HG03025 (cell line): ENCODE results near the gene FOXO1.
A peak's percentile ranks its signal among the peaks of the same experiment; 100 is the strongest.

Source experiments
- ATAC-seq: cut with Tn5 transposase; IDR thresholded peaks from one replicate; pipeline ENCODE4 v1.9.1; 2021; ENCODE audit warnings: mild to moderate bottlenecking, moderate library complexity; ENCODE audit not compliant: unreplicated experiment, low FRiP score

FOXO1 gene

GRCh38 chr13:40517486-40518480, 148.7 kb downstream of the FOXO1 start:
- ATAC-seq = peak; percentile 61

- ATAC-seq = no peak
These were observed 150.7 kb downstream of the FOXO1 start for GRCh38 chr13:40515702-40516101.

- ATAC-seq = no peak
These were observed 151.6 kb downstream of the FOXO1 start for GRCh38 chr13:40514802-40515201.

GRCh38 chr13:40509876-40510275, 156.6 kb downstream of the FOXO1 start:
- ATAC-seq = no peak

GRCh38 chr13:40508767-40509342, 157.6 kb downstream of the FOXO1 start:
- no peak for ATAC-seq

- no peak for ATAC-seq
These were observed 158.3 kb downstream of the FOXO1 start for GRCh38 chr13:40508127-40508526.

- ATAC-seq = no peak
These were observed 159.6 kb downstream of the FOXO1 start for GRCh38 chr13:40506592-40507446.
